Smooth muscle cell (in vitro differentiated cells): ENCODE data around the gene TGM2. TPM values are rescaled to one million over a fixed set of nuclear protein-coding genes. Genes with fewer than 3 reads are reported as not detected.

Experiments used
- DNase-seq: peaks from one replicate; lab custom pipeline; 2025; ENCODE audit not compliant: unreplicated experiment; lab: John Stamatoyannopoulos, UW
- H2AFZ ChIP-seq: fragments of 200-600 bp; sonication (generic); 2 replicates; pipeline ENCODE4 v1.6.0; 2016; ENCODE audit warnings: antibody characterized with exemption, low read depth, mild to moderate bottlenecking
- H3F3A ChIP-seq: fragments of 200-600 bp; sonication (generic); 2 replicates; pipeline ENCODE4 v1.6.0; 2017; ENCODE audit warnings: antibody characterized with exemption, low read depth
- H3K27ac ChIP-seq: fragments of 200-600 bp; sonication (generic); 2 replicates; pipeline ENCODE4 v1.5.1; 2016; ENCODE audit warnings: low read depth, mild to moderate bottlenecking
- H3K27me3 ChIP-seq: fragments of 200-600 bp; sonication (generic); 2 replicates; pipeline ENCODE4 v1.6.1; 2016; ENCODE audit warnings: low read depth, mild to moderate bottlenecking
- H3K36me3 ChIP-seq: fragments of 200-600 bp; sonication (generic); 2 replicates; pipeline ENCODE4 v1.5.1; 2016; ENCODE audit warnings: low read depth
- H3K4me1 ChIP-seq: fragments of 200-600 bp; sonication (generic); 2 replicates; pipeline ENCODE4 v1.5.1; 2016; ENCODE audit warnings: low read depth
- H3K4me2 ChIP-seq: fragments of 200-600 bp; sonication (generic); 2 replicates; pipeline ENCODE4 v1.6.0; 2016; ENCODE audit warnings: mild to moderate bottlenecking
- H3K4me3 ChIP-seq: fragments of 200-600 bp; sonication (generic); 2 replicates; pipeline ENCODE4 v1.5.1; 2016; ENCODE audit warnings: mild to moderate bottlenecking
- H3K79me2 ChIP-seq: fragments of 200-600 bp; sonication (generic); 2 replicates; pipeline ENCODE4 v1.6.0; 2016; ENCODE audit warnings: low read depth, mild to moderate bottlenecking
- H3K9ac ChIP-seq: fragments of 200-600 bp; sonication (generic); 2 replicates; pipeline ENCODE4 v1.6.0; 2016; ENCODE audit warnings: low read depth
- H3K9me3 ChIP-seq: fragments of 200-600 bp; sonication (generic); replicated peaks from 2 replicates; pipeline ENCODE4 v1.5.1; 2016; ENCODE audit warnings: low read depth
- H4K20me1 ChIP-seq: fragments of 200-600 bp; sonication (generic); 2 replicates; pipeline ENCODE4 v1.6.0; 2016; ENCODE audit warnings: low read depth
- WGBS: methylation state at CpG from one replicate; pipeline ENCODE4 v1.1.7; 2016; ENCODE audit warnings: low lambda C conversion rate; 5-methylcytosine and 5-hydroxymethylcytosine counted together
- polyA plus RNA-seq: library from polyadenylated mRNA; unstranded; fragments of >200 nt; fragmentation: Nextera tagmentation; extraction: Ambion mirVana; gene quantifications from 2 replicates; pipeline ENCODE4 v1.2.1, GENCODE V29; 2016
- total RNA-seq: library from RNA; depleted of rRNA; stranded (reverse); fragments of >200 nt; gene quantifications from 2 replicates; pipeline ENCODE4 v1.2.3, GENCODE V29; 2014
- TF ChIP-seq, protein P1 (sequence below): fragments of 200-600 bp; sonication (generic); IDR thresholded peaks from 2 replicates; pipeline ENCODE4 v1.5.1; 2017; ENCODE audit warnings: borderline replicate concordance, mild to moderate bottlenecking, antibody characterized with exemption; ENCODE audit not compliant: insufficient read depth, poor library complexity, severe bottlenecking

Gene TGM2
- total and polyA plus RNA-seq, 2 experiments from 2014 or later, result 41.7 to 72.0 TPM

DNA sequence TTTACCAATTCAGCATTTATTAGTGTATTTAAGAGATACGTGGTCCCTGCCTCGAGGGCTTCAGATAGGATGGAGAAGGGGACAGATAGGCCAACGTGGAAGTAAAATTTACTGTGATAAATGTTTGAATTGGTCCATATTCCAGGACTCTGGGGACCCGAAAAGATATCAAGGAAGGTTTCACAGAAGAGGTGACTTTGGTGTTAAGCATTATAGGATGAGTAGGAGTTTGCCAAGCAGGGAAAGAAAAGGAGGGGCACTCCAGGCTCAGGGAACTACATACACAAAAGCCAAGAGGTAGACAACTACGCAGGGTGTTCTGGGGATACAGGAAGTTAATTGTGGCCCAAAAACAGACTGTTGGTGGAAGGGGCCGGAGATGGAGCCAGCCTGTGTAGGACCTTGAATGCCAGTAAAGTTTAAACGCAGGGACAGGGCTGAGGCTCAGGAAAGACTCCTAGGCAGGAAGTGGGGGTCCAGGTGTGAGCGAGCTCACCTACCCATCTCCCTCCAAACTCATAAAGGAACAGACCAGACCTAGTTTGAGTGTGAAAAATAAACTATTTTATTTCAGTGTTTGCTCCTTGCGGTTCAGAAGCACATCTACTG, 37.0 kb downstream of the TGM2 start:
- H3K9me3 ChIP-seq, result no peaks in the 10 kb centered on the region
- H3F3A ChIP-seq, result peaks cover 16% of the 10 kb centered on the region
- peak overlapping the region; percentile 78 for H3K27ac ChIP-seq
- peak overlapping the region; percentile 14 for H3K9ac ChIP-seq
- no peak for DNase-seq
- whole genome bisulfite sequencing, result 90% methylated on average over 9 of the region's 9 CpGs
- H4K20me1 ChIP-seq, result no peaks in the 10 kb centered on the region
- H3K4me1 ChIP-seq, result no peaks in the 10 kb centered on the region
- TF ChIP-seq, protein P1, sequence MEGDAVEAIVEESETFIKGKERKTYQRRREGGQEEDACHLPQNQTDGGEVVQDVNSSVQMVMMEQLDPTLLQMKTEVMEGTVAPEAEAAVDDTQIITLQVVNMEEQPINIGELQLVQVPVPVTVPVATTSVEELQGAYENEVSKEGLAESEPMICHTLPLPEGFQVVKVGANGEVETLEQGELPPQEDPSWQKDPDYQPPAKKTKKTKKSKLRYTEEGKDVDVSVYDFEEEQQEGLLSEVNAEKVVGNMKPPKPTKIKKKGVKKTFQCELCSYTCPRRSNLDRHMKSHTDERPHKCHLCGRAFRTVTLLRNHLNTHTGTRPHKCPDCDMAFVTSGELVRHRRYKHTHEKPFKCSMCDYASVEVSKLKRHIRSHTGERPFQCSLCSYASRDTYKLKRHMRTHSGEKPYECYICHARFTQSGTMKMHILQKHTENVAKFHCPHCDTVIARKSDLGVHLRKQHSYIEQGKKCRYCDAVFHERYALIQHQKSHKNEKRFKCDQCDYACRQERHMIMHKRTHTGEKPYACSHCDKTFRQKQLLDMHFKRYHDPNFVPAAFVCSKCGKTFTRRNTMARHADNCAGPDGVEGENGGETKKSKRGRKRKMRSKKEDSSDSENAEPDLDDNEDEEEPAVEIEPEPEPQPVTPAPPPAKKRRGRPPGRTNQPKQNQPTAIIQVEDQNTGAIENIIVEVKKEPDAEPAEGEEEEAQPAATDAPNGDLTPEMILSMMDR, result no peak
- no peak overlapping the region for H2AFZ ChIP-seq
- H3K36me3 ChIP-seq, result no peaks in the 10 kb centered on the region
- no peaks in the 10 kb centered on the region for H3K27me3 ChIP-seq
- no peaks in the 10 kb centered on the region for H3K79me2 ChIP-seq
- H3K4me2 ChIP-seq, result peak overlapping the region; percentile 11
- H3K4me3 ChIP-seq, result no peak overlapping the region

DNA sequence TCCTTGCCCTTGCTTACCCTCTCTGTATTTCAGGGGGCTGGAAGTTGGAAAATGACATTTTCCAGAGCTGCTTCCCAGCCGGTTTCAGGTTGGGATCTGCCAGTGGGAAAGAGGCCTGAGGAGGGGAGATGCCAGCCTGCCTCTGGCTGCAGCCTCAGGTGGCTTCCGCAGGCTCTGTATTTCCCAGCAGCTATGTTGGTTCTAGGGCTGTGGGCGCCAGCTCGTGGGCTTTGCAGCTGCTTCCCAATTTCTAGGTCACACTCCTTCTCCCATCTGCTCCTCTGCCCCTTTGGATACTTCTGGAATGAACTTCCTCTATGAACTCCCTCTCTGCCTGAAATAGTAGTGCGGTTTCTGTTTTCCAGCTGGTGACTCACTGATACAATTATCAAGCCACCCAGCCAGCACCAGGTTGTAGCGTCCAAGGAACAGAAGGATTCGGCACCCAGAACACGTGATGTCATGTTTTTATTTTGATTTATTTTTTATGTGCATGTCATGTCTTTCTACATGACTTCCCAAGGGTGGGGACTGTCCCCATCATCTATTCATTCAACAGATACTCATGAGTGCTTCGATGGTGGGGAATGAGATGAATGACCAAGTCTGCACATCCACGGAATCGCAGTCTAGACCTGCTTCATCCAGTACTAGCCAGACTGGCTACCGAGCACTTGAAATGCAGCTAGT, 38.0 kb downstream of the TGM2 start:
- 32% methylated on average over 12 of the region's 12 CpGs for WGBS
- Histone ChIP-seq H3K9ac (no peak overlapping the region), H3K9me3 (no peaks in the 10 kb centered on the region), H3K4me2 (peak overlapping the region; percentile 11), H3K36me3 (no peaks in the 10 kb centered on the region), H3K27ac (peak overlapping the region; percentile 78), H4K20me1 (no peaks in the 10 kb centered on the region), H3K4me1 (no peaks in the 10 kb centered on the region), H2AFZ (no peak overlapping the region), H3K27me3 (no peaks in the 10 kb centered on the region), H3K4me3 (no peak overlapping the region), H3K79me2 (no peaks in the 10 kb centered on the region), H3F3A (peaks cover 16% of the 10 kb centered on the region)
- TF ChIP-seq, protein P1, result no peak
- DNase-seq, result no peak

DNA sequence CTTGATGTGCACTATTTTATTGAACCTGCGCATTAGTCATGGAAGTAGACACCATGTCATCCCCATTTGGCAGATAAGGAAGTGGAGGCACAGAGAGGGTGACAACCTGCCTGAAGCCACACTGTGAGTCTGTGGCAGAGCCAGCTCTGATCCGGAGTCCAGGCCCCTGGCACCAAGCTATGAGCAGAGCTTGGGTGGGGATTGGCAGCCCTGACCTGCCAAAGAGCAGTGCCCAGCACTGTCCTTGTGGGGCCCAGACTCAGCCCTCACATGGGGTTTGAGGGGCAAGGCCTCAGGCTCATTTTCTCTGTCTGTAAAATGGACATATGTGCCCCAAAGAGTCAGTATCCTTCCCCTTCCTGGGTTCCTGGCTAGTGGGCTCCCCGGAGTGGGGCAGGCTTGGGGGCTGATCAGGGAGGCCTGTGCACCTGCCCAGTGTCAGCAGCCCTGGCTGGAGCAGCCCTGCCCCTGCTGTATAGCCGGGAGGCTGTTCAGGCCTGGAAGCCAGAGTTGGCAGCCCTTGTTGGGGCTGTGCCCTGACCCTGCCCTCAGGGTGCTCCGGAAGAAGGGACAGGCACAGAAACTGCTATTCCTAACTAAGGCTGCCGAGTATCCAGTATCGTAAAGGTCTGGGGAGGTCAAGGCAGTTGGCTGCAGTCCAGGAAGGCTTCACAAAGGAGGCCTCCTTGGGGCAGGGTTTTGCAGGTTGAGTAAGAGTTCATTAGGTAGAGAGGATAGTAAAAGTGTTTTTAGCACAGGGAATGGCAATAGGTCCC, 38.7 kb downstream of the TGM2 start:
- Histone ChIP-seq H3K9me3 (no peaks in the 10 kb centered on the region), H3K36me3 (no peaks in the 10 kb centered on the region), H3K27me3 (no peaks in the 10 kb centered on the region), H3F3A (peaks cover 16% of the 10 kb centered on the region), H3K4me1 (no peaks in the 10 kb centered on the region), H2AFZ (no peak overlapping the region), H3K9ac (no peak overlapping the region), H3K4me2 (peak overlapping the region; percentile 11), H3K79me2 (no peaks in the 10 kb centered on the region), H4K20me1 (no peaks in the 10 kb centered on the region), H3K4me3 (no peak overlapping the region), H3K27ac (peak overlapping the region; percentile 78)
- TF ChIP-seq, protein P1, result no peak
- 83% methylated on average over 7 of the region's 7 CpGs for WGBS
- DNase-seq, result no peak
